ENCODE results near the gene PDE10A. TPM values are rescaled to one million over a fixed set of nuclear protein-coding genes. Genes with fewer than 3 reads are reported as not detected.

PDE10A gene
- total and polyA plus RNA-seq, 2 of the 4 experiments (the other 2 are of a cell fraction) = 3.4 to 12.4 TPM

DNA sequence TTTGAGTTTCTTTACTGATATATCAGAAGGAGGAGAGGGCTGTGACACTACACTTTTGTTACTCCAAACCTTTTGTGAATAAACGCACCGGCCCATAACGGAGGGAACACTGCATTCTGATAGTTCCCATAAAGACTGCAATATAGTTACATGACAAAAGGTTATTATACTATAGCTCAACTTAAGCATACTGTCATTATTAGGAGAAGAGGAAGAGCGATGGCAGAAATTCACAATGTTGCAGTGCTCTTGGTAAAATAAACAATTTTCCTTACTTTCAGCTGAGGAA, 2.3 kb upstream of the PDE10A start:
- Histone ChIP-seq H4K8ac (ENCODE audit: low read depth in 2 of 2, low read length in 2 of 2) (no peak overlapping the region), H3K27me3 (ENCODE audit: control insufficient read depth, insufficient read depth, low read length) (peaks cover 3% of the 10 kb centered on the region), H4K5ac (ENCODE audit: low read depth, low read length) (no peak overlapping the region), H3K4me2 (ENCODE audit: low read depth, low read length) (peak overlapping the region; percentile 60), H2AK9ac (replicated peaks; ENCODE audit: low read depth, low read length, poor library complexity) (no peak overlapping the region), H3K23ac (ENCODE audit: low read depth, low read length) (no peak overlapping the region), H3K79me1 (ENCODE audit: low read depth in 1 of 2, low read length in 2 of 2) (0 out of 4 replicates have a peak, but pooled peaks cover 2% of the 10 kb centered on the region in 2 experiments), H4K91ac (ENCODE audit: insufficient read depth, low read depth, low read length) (no peak overlapping the region), H2BK5ac (ENCODE audit: low read depth, low read length, poor library complexity, severe bottlenecking) (no peak overlapping the region), H3K4ac (ENCODE audit: low read depth, low read length) (no peak overlapping the region), H3K27ac (ENCODE audit: insufficient read depth, low read length) (no peak overlapping the region), H3K56ac (ENCODE audit: extremely low read depth, insufficient read depth, low read length) (no peak overlapping the region), H4K20me1 (ENCODE audit: insufficient read depth, low read length) (peaks cover 4% of the 10 kb centered on the region; the same call in 1 of the 2 replicates), H3K9ac (ENCODE audit: low read depth, low read length) (no peak overlapping the region), H2BK120ac (ENCODE audit: low read depth, low read length) (no peak overlapping the region), H3K9me1 (ENCODE audit: insufficient read depth, low read length) (no peaks in the 10 kb centered on the region), H3K18ac (ENCODE audit: low read depth, low read length) (no peak overlapping the region), H2AFZ (replicated peaks; ENCODE audit: low read length, poor library complexity) (no peak overlapping the region), H2BK20ac (ENCODE audit: low read depth, low read length) (no peak overlapping the region), H3K36me3 (ENCODE audit: control insufficient read depth, insufficient read depth, low read length) (no peaks in the 10 kb centered on the region), H2BK15ac (ENCODE audit: low read depth, low read length) (no peak overlapping the region), H3K4me1 (ENCODE audit: control insufficient read depth, insufficient read depth, low read length) (peaks cover 5% of the 10 kb centered on the region), H2AK5ac (ENCODE audit: low read depth, low read length) (no peak overlapping the region), H3K9me3 (ENCODE audit: control insufficient read depth, insufficient read depth, low read length) (no peaks in the 10 kb centered on the region), H3K4me3 (ENCODE audit: insufficient read depth, low read depth, low read length) (no peak overlapping the region), H3K14ac (replicated peaks; ENCODE audit: low read depth, low read length) (no peak overlapping the region)
- BruUV-seq (replicated peaks) = no TSS peak
- ATAC-seq (ENCODE audit: low read depth) = no peak
- in situ Hi-C loops (cut with MboI; ENCODE audit: low sequenced_read_pairs) = no loop called here
- WGBS, 2 experiments (ENCODE audit: extremely low coverage in 2 of 2, insufficient read length in 1 of 2) = no CpG with 5 or more reads among the region's 4 CpGs
- CTCF ChIA-PET = no interaction called here
- no peak for DNase-seq
- TF ChIP-seq, protein P1, sequence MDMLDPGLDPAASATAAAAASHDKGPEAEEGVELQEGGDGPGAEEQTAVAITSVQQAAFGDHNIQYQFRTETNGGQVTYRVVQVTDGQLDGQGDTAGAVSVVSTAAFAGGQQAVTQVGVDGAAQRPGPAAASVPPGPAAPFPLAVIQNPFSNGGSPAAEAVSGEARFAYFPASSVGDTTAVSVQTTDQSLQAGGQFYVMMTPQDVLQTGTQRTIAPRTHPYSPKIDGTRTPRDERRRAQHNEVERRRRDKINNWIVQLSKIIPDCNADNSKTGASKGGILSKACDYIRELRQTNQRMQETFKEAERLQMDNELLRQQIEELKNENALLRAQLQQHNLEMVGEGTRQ (IDR thresholded peaks at IDR 0.05; ENCODE audit: low read depth, low read length) = no peak
- TF ChIP-seq CEBPB (IDR thresholded peaks at IDR 0.05; ENCODE audit: low read depth, low read length) (no peak), FOS (IDR thresholded peaks at IDR 0.05; ENCODE audit: low read depth, low read length) (no peak), NFE2L2 (IDR thresholded peaks at IDR 0.05; ENCODE audit: low read depth, low read length) (no peak), MAZ (IDR thresholded peaks at IDR 0.05; ENCODE audit: borderline replicate concordance, low read depth, low read length) (no peak), BHLHE40 (IDR thresholded peaks at IDR 0.05; ENCODE audit: low read depth, low read length) (no peak)
- intact Hi-C loops (cut with micrococcal nuclease) = loop anchor here (2.0 to 10.0 kb wide), 2 partner anchors 53 to 439 kb away; no protein-coding TSS in a partner anchor
- dilution Hi-C loops (cut with HindIII; ENCODE audit: low sequenced_read_pairs, unreplicated experiment) = no loop called here
- POLR2A ChIA-PET (ENCODE audit: unreplicated experiment) = interaction anchor here (0.7 kb wide), 1 partner anchor 9 kb away, joined by 3 read pairs; no protein-coding TSS in a partner anchor
